ENCODE measurements around the gene KLK14. TPM values are rescaled to one million over a fixed set of nuclear protein-coding genes. Genes with fewer than 3 reads are reported as not detected.

The KLK14 gene
- total RNA-seq, 2 experiments from 2014 or later: 0.84 TPM; not detected in 1

DNA sequence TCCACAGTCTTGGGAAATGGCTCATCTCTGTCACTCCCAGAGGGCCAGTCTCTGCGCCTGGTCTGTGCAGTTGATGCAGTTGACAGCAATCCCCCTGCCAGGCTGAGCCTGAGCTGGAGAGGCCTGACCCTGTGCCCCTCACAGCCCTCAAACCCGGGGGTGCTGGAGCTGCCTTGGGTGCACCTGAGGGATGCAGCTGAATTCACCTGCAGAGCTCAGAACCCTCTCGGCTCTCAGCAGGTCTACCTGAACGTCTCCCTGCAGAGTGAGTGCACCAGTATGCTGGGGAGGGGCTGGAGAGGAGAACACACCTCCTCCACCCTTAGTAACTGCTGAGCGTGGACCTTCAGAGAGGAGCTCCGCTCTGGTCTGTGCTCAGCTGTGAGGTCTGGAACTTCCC, 44.3 kb upstream of the KLK14 start:
- no peaks in the 10 kb centered on the region for H3K9me2 ChIP-seq (ENCODE audit: insufficient read depth, low read length)
- BruUV-seq (replicated peaks): no TSS peak
- ChIA-PET POLR2A (interaction anchor here (0.6 kb wide), 1 partner anchor 1109 kb away, joined by 3 read pairs; no protein-coding TSS in a partner anchor), CTCF (ENCODE audit: unreplicated experiment) (no interaction called here)
- no peak overlapping the region for H2AFZ ChIP-seq (ENCODE audit: low read length)
- TF ChIP-seq EZH2phosphoT487 (IDR thresholded peaks at IDR 0.05; ENCODE audit: borderline replicate concordance, low read depth, low read length) (no peak), CTCF (conservative IDR thresholded peaks at IDR 0.05; ENCODE audit: low read length) (no peak)
- no peak overlapping the region for H3K27ac ChIP-seq (ENCODE audit: low read depth, low read length, poor library complexity, severe bottlenecking)
- H4K20me1 ChIP-seq (ENCODE audit: insufficient read depth, low read length): no peaks in the 10 kb centered on the region
- H3K36me3 ChIP-seq (ENCODE audit: insufficient read depth, low read length): no peaks in the 10 kb centered on the region
- peaks cover 23% of the 10 kb centered on the region for H3K4me1 ChIP-seq (ENCODE audit: insufficient read depth, low read length, poor library complexity, severe bottlenecking)
- DNase-seq (ENCODE audit: low spot score): no peak
- no peaks in the 10 kb centered on the region for H3K9me3 ChIP-seq (ENCODE audit: low read length)
- no peaks in the 10 kb centered on the region for H3K79me2 ChIP-seq (ENCODE audit: insufficient read depth, low read depth, low read length)
- no peak overlapping the region for H3K4me3 ChIP-seq (ENCODE audit: low read depth, low read length, poor library complexity, severe bottlenecking)
- H3K4me2 ChIP-seq (ENCODE audit: low read length): no peak overlapping the region
- intact Hi-C loops (cut with micrococcal nuclease; ENCODE audit: unreplicated experiment): no loop called here

DNA sequence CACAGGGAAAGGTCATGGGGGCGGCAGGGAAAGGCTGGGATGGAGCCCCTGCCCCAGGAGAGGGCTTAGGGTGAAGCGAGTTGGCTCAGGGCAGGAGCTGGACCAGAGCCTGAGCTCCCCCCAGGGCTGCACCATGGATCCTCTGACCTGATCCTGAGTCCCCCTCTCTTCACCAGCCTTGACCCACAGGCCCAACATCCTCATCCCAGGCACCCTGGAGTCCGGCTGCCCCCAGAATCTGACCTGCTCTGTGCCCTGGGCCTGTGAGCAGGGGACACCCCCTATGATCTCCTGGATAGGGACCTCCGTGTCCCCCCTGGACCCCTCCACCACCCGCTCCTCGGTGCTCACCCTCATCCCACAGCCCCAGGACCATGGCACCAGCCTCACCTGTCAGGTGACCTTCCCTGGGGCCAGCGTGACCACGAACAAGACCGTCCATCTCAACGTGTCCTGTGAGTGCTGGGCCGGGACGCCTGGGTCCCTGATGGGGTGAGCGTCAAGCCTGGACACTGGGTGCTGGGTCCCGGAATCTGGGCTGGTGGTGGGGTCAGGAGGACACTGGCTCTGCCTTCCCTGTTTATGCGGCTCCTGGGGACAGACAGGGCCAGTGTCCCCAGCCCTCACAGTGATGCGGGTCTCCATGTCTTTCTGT, 42.9 kb upstream of the KLK14 start:
- Histone ChIP-seq H3K9me2 (ENCODE audit: insufficient read depth, low read length) (no peaks in the 10 kb centered on the region), H3K4me1 (ENCODE audit: insufficient read depth, low read length, poor library complexity, severe bottlenecking) (peaks cover 23% of the 10 kb centered on the region), H3K9me3 (ENCODE audit: low read length) (no peaks in the 10 kb centered on the region), H3K36me3 (ENCODE audit: insufficient read depth, low read length) (no peaks in the 10 kb centered on the region), H3K4me3 (ENCODE audit: low read depth, low read length, poor library complexity, severe bottlenecking) (no peak overlapping the region), H2AFZ (ENCODE audit: low read length) (no peak overlapping the region), H3K4me2 (ENCODE audit: low read length) (no peak overlapping the region), H3K79me2 (ENCODE audit: insufficient read depth, low read depth, low read length) (no peaks in the 10 kb centered on the region), H3K27ac (ENCODE audit: low read depth, low read length, poor library complexity, severe bottlenecking) (no peak overlapping the region), H4K20me1 (ENCODE audit: insufficient read depth, low read length) (no peaks in the 10 kb centered on the region)
- DNase-seq (ENCODE audit: low spot score): no peak
- ChIA-PET CTCF (ENCODE audit: unreplicated experiment) (no interaction called here), POLR2A (no interaction called here)
- intact Hi-C loops (cut with micrococcal nuclease; ENCODE audit: unreplicated experiment): no loop called here
- no TSS peak for BruUV-seq (replicated peaks)
- TF ChIP-seq CTCF (conservative IDR thresholded peaks at IDR 0.05; ENCODE audit: low read length): no peak
- no peak for TF ChIP-seq EZH2phosphoT487 (IDR thresholded peaks at IDR 0.05; ENCODE audit: borderline replicate concordance, low read depth, low read length)

- intact Hi-C loops (cut with micrococcal nuclease; ENCODE audit: unreplicated experiment): no loop called here
- peak within 1 kb of the TSS; percentile 9; the same call in 1 of the 2 replicates for H2AFZ ChIP-seq (ENCODE audit: low read length)
- 0 out of 2 replicates have a peak within 1 kb of the TSS, but pooled peaks have one; percentile 1 for H3K4me2 ChIP-seq (ENCODE audit: low read length)
- no peaks in the 10 kb centered on the region for H4K20me1 ChIP-seq (ENCODE audit: insufficient read depth, low read length)
- no TSS peak for BruUV-seq (replicated peaks)
- peaks cover 23% of the 10 kb centered on the region for H3K4me1 ChIP-seq (ENCODE audit: insufficient read depth, low read length, poor library complexity, severe bottlenecking)
- no peak within 1 kb of the TSS for H3K27ac ChIP-seq (ENCODE audit: low read depth, low read length, poor library complexity, severe bottlenecking)
- TF ChIP-seq CTCF (conservative IDR thresholded peaks at IDR 0.05; ENCODE audit: low read length): no peak
- TF ChIP-seq EZH2phosphoT487 (IDR thresholded peaks at IDR 0.05; ENCODE audit: borderline replicate concordance, low read depth, low read length): no peak
- no peaks in the 10 kb centered on the region for H3K79me2 ChIP-seq (ENCODE audit: insufficient read depth, low read depth, low read length)
- H3K9me2 ChIP-seq (ENCODE audit: insufficient read depth, low read length): no peaks in the 10 kb centered on the region
- no peak for DNase-seq (ENCODE audit: low spot score)
- ChIA-PET POLR2A (no interaction called here), CTCF (ENCODE audit: unreplicated experiment) (no interaction called here)
- H3K4me3 ChIP-seq (ENCODE audit: low read depth, low read length, poor library complexity, severe bottlenecking): no peak within 1 kb of the TSS
- H3K9me3 ChIP-seq (ENCODE audit: low read length): no peaks in the 10 kb centered on the region
- no peaks in the 10 kb centered on the region for H3K36me3 ChIP-seq (ENCODE audit: insufficient read depth, low read length)
Measured at GRCh38 chr19:51124729-51125128, 42.0 kb upstream of the KLK14 start, which contains the start of gene SIGLEC9. Gene SIGLEC9 (plus strand): TSS chr19:51124906. CDS start chr19:51124975, 69 bp downstream.

All from OCI-LY7 (cell line).